ENCODE results near the gene TSPOAP1.
"Not testable (repeated sequence)": the region's sequence is repeated elsewhere in the genome, so short reads cannot be mapped to it uniquely, and the experiment has no call there.

The TSPOAP1 gene

GRCh38 chr17:58344047-58344790 lies 15.6 kb upstream of the TSPOAP1 start:
- DNase-seq (ENCODE audit: extremely low spot score): peak; percentile 76
- CTCF ChIA-PET: interaction anchor here (0.7 to 5.2 kb wide), 17 partner anchors 8 to 143 kb away, joined by 3 to 50 read pairs (median 7); partner anchors contain the start of genes HSF5, RNF43 and SUPT4H1
- POLR2A ChIA-PET: interaction anchor here (0.6 to 3.2 kb wide), 9 partner anchors 8 to 287 kb away, joined by 3 to 90 read pairs (median 8); partner anchors contain the start of genes SUPT4H1 and TSPOAP1
- TF ChIP-seq, protein P1, sequence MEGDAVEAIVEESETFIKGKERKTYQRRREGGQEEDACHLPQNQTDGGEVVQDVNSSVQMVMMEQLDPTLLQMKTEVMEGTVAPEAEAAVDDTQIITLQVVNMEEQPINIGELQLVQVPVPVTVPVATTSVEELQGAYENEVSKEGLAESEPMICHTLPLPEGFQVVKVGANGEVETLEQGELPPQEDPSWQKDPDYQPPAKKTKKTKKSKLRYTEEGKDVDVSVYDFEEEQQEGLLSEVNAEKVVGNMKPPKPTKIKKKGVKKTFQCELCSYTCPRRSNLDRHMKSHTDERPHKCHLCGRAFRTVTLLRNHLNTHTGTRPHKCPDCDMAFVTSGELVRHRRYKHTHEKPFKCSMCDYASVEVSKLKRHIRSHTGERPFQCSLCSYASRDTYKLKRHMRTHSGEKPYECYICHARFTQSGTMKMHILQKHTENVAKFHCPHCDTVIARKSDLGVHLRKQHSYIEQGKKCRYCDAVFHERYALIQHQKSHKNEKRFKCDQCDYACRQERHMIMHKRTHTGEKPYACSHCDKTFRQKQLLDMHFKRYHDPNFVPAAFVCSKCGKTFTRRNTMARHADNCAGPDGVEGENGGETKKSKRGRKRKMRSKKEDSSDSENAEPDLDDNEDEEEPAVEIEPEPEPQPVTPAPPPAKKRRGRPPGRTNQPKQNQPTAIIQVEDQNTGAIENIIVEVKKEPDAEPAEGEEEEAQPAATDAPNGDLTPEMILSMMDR (IDR thresholded peaks at IDR 0.05; ENCODE audit: control extremely low read depth, extremely low read depth, low read depth, missing control alignments): no peak

GRCh38 chr17:58343131-58343530 lies 14.5 kb upstream of the TSPOAP1 start:
- DNase-seq (ENCODE audit: extremely low spot score): no peak
- ChIA-PET POLR2A (interaction anchor here (2.3 to 3.2 kb wide), 2 partner anchors 11 to 16 kb away, joined by 37 to 90 read pairs; partner anchors contain the start of gene TSPOAP1), CTCF (interaction anchor here (1.4 to 5.2 kb wide), 6 partner anchors 10 to 39 kb away, joined by 3 to 50 read pairs (median 14); partner anchors contain the start of gene SUPT4H1)
- TF ChIP-seq, protein P1 (IDR thresholded peaks at IDR 0.05; ENCODE audit: control extremely low read depth, extremely low read depth, low read depth, missing control alignments): no peak

- DNase-seq (ENCODE audit: extremely low spot score): no peak
- CTCF ChIA-PET: interaction anchor here (1.2 to 5.2 kb wide), 4 partner anchors 10 to 37 kb away, joined by 3 to 50 read pairs (median 17); partner anchors contain the start of gene SUPT4H1
- POLR2A ChIA-PET: interaction anchor here (3.1 to 3.2 kb wide), 2 partner anchors 10 to 15 kb away, joined by 30 to 37 read pairs; partner anchors contain the start of gene TSPOAP1
- TF ChIP-seq, protein P1 (IDR thresholded peaks at IDR 0.05; ENCODE audit: control extremely low read depth, extremely low read depth, low read depth, missing control alignments): no peak
Observed at GRCh38 chr17:58341861-58342475, 13.4 kb upstream of the TSPOAP1 start.

GRCh38 chr17:58341136-58341860 lies 12.7 kb upstream of the TSPOAP1 start:
- ChIA-PET CTCF (interaction anchor here (1.2 to 5.2 kb wide), 4 partner anchors 9 to 37 kb away, joined by 3 to 50 read pairs (median 17); partner anchors contain the start of gene SUPT4H1), POLR2A (interaction anchor here (3.1 to 5.9 kb wide), 2 partner anchors 9 to 14 kb away, joined by 30 to 39 read pairs; partner anchors contain the start of gene TSPOAP1)
- DNase-seq (ENCODE audit: extremely low spot score): not testable (repeated sequence)

- TF ChIP-seq, protein P1 (IDR thresholded peaks at IDR 0.05; ENCODE audit: control extremely low read depth, extremely low read depth, low read depth, missing control alignments): no peak
- ChIA-PET POLR2A (interaction anchor here (3.1 to 5.9 kb wide), 2 partner anchors 8 to 14 kb away, joined by 30 to 39 read pairs; partner anchors contain the start of gene TSPOAP1), CTCF (interaction anchor here (0.8 to 5.4 kb wide), 4 partner anchors 12 to 36 kb away, joined by 3 to 50 read pairs (median 22); partner anchors contain the start of gene SUPT4H1)
- DNase-seq (ENCODE audit: extremely low spot score): no peak
Observed at GRCh38 chr17:58340405-58340876, 11.8 kb upstream of the TSPOAP1 start.

- ChIA-PET POLR2A (interaction anchor here (0.5 to 5.9 kb wide), 5 partner anchors 8 to 810 kb away, joined by 3 to 39 read pairs (median 5); partner anchors contain the start of genes SUPT4H1 and TSPOAP1), CTCF (interaction anchor here (0.8 to 5.4 kb wide), 4 partner anchors 12 to 77 kb away, joined by 3 to 41 read pairs (median 18); partner anchors contain the start of genes RNF43 and SUPT4H1)
- no peak for DNase-seq (ENCODE audit: extremely low spot score)
- TF ChIP-seq, protein P1 (IDR thresholded peaks at IDR 0.05; ENCODE audit: control extremely low read depth, extremely low read depth, low read depth, missing control alignments): no peak
Observed at GRCh38 chr17:58339755-58340404, 11.3 kb upstream of the TSPOAP1 start.

Measured in GM10248 (cell line).